ENCODE measurements around the gene ZC3HAV1. TPM values are rescaled to one million over a fixed set of nuclear protein-coding genes. Genes with fewer than 3 reads are reported as not detected.
"Not testable (repeated sequence)": the region's sequence is repeated elsewhere in the genome, so short reads cannot be mapped to it uniquely, and the experiment has no call there.

ZC3HAV1 gene
- total RNA-seq, 2 experiments from 2014 or later: 117 to 118 TPM

DNA sequence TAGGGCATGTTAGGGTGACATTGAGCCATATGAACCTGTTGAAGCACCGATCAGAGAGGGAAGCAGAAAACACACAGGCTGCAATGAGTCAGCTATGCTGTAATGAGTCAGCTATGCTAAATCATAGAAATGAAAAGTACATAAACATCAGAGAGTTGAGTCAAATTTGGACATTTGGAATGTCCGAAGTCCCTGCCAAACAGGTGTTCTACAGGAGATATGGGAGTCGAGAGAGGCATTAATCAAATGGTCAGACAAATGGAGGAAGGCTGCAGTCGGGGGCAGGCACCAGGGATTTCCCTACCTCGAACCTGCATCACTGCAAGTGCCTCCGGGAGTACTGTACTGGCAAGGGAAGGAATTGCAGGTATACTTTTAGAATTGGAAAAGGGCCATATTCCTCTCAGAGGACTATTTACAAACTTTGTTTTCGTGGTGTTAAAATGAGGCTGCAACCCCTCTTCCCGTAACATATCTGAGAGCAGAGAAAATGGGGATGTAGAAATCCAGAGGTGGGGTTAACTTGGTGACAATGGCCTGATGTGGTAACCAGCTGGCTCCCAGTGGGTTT is 8.8 kb upstream of the ZC3HAV1 start:
- Mint-ChIP-seq H3K27ac (peak overlapping the region; percentile 70), H3K9me3 (no peaks in the 10 kb centered on the region), H3K4me3 (peak overlapping the region; percentile 15), H3K36me3 (no peaks in the 10 kb centered on the region), H3K27me3 (no peaks in the 10 kb centered on the region), H3K4me1 (peaks cover 30% of the 10 kb centered on the region)
- no peak for DNase-seq

DNA sequence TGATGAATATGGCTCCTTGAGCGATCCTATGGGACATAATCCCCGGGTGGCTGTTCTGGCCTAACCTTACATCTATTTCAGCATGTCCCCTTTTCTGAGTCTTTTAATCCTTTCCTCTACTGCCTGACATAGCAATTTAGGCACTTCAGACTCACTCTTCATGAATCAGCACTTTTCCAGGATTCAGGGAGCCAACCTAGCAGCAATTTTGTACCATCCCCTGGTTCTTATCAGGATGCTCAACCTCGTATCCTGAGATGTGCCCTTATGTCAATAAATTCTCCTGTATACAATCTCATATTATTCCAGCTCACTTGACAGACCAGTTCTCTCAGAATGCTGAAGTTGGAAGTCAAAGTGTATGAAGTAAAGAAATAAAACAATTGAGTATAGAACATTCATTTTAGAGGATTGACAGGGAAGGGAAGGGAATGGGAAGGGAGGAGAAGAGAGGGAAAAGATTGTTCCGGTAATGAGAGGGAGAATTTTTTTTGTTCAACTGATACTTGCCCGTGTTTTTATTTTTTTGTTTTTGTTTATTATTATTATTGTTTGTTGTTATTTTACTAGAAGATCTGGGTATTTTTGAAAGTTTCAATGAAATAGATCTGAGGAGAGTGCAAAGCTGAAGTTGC is 8.2 kb upstream of the ZC3HAV1 start:
- no peaks in the 10 kb centered on the region for H3K9me3 Mint-ChIP-seq
- H3K27ac Mint-ChIP-seq: peak overlapping the region; percentile 70
- no peak overlapping the region for H3K4me3 Mint-ChIP-seq
- H3K36me3 Mint-ChIP-seq: no peaks in the 10 kb centered on the region
- H3K27me3 Mint-ChIP-seq: no peaks in the 10 kb centered on the region
- H3K4me1 Mint-ChIP-seq: peaks cover 33% of the 10 kb centered on the region
- no peak for DNase-seq

DNA sequence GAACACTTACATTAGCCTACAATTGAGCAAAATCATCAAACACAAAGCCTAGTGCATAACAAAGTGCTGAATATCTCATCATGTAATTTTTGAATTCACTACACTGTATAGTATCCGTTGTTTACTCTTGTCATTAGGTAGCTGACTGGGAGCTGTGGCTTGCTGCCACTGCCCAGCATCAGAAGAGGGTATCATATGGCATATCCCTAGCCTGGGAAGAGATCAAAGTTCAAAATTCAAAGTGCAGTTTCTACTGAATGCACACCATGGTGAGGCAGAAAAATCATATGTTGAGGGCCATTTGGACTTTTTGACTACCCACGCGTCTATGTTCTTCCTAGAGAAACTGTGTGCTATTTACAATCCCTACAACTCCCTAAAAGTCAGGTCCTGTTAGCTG is 7.5 kb upstream of the ZC3HAV1 start:
- H3K36me3 Mint-ChIP-seq: peaks cover 4% of the 10 kb centered on the region
- DNase-seq: no peak
- no peak overlapping the region for H3K4me3 Mint-ChIP-seq
- H3K9me3 Mint-ChIP-seq: peaks cover under 1% of the 10 kb centered on the region
- H3K27me3 Mint-ChIP-seq: no peaks in the 10 kb centered on the region
- peaks cover 37% of the 10 kb centered on the region for H3K4me1 Mint-ChIP-seq
- no peak overlapping the region for H3K27ac Mint-ChIP-seq

DNA sequence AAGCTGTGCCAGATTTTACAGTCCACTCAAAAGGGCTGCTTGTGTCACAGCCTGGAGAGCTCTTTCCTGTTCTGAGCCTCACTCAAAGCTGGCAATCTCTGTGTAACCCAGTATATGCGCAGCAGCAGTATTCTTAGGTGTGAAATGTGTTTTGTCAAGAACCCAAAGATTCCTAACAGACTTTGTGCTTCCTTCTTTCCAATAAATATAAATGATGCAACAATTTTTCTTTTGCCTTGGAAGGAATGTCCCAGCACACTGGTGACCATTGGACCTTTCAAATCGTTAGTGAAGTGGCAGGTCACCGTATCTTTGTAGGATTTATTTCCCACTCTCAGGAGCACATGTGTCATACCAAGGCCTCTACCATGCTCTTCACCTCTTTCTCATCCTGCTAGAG is 5.6 kb upstream of the ZC3HAV1 start:
- Mint-ChIP-seq H3K27ac (no peak overlapping the region), H3K27me3 (no peaks in the 10 kb centered on the region), H3K9me3 (peaks cover 5% of the 10 kb centered on the region), H3K4me1 (peaks cover 53% of the 10 kb centered on the region), H3K36me3 (peaks cover 11% of the 10 kb centered on the region), H3K4me3 (no peak overlapping the region)
- DNase-seq: no peak

DNA sequence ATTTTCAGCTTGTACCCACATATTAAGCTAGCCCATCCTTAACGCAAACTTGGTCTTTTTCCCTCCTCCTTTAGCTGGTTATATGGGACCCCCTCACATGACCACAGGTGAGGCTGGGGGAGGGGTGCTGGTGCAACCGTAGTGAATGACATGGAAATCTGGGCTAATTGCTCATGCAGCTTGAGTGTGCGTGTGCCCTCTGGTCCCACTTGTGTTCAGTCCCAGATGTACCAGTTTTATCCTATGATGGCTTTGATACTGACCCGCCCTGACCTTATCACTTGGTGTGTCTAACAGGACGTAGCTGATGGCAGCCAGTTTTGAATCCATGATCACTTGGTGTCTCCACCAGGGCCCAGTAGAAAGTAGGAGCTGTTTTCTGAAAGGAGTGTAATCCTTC is 5.1 kb upstream of the ZC3HAV1 start:
- H3K27ac Mint-ChIP-seq: no peak overlapping the region
- H3K36me3 Mint-ChIP-seq: peaks cover 11% of the 10 kb centered on the region
- H3K9me3 Mint-ChIP-seq: peaks cover 5% of the 10 kb centered on the region
- DNase-seq: no peak
- H3K27me3 Mint-ChIP-seq: no peaks in the 10 kb centered on the region
- no peak overlapping the region for H3K4me3 Mint-ChIP-seq
- peaks cover 57% of the 10 kb centered on the region for H3K4me1 Mint-ChIP-seq

GRCh38 chr7:139114018-139114417 is 4.5 kb upstream of the ZC3HAV1 start:
- peaks cover 51% of the 10 kb centered on the region for H3K4me1 Mint-ChIP-seq
- no peak overlapping the region for H3K4me3 Mint-ChIP-seq
- peaks cover 5% of the 10 kb centered on the region for H3K9me3 Mint-ChIP-seq
- no peak overlapping the region for H3K27ac Mint-ChIP-seq
- H3K27me3 Mint-ChIP-seq: no peaks in the 10 kb centered on the region
- no peak for DNase-seq
- H3K36me3 Mint-ChIP-seq: peaks cover 17% of the 10 kb centered on the region

- no peak for DNase-seq
- peaks cover 40% of the 10 kb centered on the region for H3K4me1 Mint-ChIP-seq
- H3K27ac Mint-ChIP-seq: peak overlapping the region; percentile 25
- peaks cover 5% of the 10 kb centered on the region for H3K9me3 Mint-ChIP-seq
- no peak overlapping the region for H3K4me3 Mint-ChIP-seq
- H3K36me3 Mint-ChIP-seq: peaks cover 23% of the 10 kb centered on the region
- H3K27me3 Mint-ChIP-seq: no peaks in the 10 kb centered on the region
These were observed 3.3 kb upstream of the ZC3HAV1 start for GRCh38 chr7:139112741-139113250.

DNA sequence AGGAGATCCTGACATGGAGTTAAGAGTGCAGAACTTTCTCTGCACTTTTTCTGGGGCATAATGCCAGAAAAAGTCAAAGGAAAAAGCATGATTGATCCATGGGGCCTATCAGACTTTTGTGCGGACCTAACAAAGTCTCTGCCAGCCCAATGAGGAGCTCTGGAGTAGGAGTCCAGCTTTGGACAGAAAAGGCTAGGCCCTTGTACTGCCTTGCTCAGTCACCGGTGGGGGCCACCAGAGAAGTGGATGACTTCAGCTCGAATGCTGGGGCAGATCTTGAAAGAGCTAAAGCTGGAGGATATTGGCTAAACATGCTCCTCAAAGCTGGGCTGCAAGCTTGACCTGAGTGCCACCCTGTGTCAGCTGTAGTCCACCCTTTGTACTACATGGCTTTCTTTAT is 2.8 kb upstream of the ZC3HAV1 start:
- peak overlapping the region; percentile 95 for H3K27ac Mint-ChIP-seq
- peaks cover 35% of the 10 kb centered on the region for H3K4me1 Mint-ChIP-seq
- H3K9me3 Mint-ChIP-seq: peaks cover 5% of the 10 kb centered on the region
- H3K27me3 Mint-ChIP-seq: no peaks in the 10 kb centered on the region
- peaks cover 28% of the 10 kb centered on the region for H3K36me3 Mint-ChIP-seq
- DNase-seq: no peak
- no peak overlapping the region for H3K4me3 Mint-ChIP-seq

GRCh38 chr7:139111811-139112301 is 2.3 kb upstream of the ZC3HAV1 start:
- no peak overlapping the region for H3K4me3 Mint-ChIP-seq
- DNase-seq: no peak
- peaks cover 5% of the 10 kb centered on the region for H3K9me3 Mint-ChIP-seq
- H3K27me3 Mint-ChIP-seq: no peaks in the 10 kb centered on the region
- H3K36me3 Mint-ChIP-seq: peaks cover 32% of the 10 kb centered on the region
- H3K4me1 Mint-ChIP-seq: peaks cover 32% of the 10 kb centered on the region
- peak overlapping the region; percentile 95 for H3K27ac Mint-ChIP-seq

DNA sequence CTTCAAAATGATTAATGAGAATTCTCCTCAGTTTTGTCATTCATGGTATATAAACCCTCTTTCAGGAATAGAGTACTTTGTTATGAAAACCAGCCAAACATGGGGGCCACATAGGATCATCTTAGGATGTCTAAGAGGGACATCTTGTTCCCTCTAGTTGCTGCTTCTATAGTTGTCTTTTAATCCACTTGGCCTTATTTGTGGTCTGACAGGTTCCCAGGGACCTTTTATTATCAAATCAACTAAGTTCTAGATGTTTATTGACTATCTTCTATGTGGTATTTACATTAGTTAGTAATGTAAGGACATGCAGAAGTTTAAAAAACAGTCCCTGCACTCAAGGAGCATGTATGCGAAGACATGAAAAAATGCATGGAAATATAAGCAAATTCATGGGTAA is 1.6 kb upstream of the ZC3HAV1 start:
- Mint-ChIP-seq H3K4me1 (peaks cover 31% of the 10 kb centered on the region), H3K27ac (peak overlapping the region; percentile 95), H3K27me3 (no peaks in the 10 kb centered on the region), H3K9me3 (peaks cover 5% of the 10 kb centered on the region), H3K4me3 (no peak overlapping the region), H3K36me3 (peaks cover 37% of the 10 kb centered on the region)
- no peak for DNase-seq

DNA sequence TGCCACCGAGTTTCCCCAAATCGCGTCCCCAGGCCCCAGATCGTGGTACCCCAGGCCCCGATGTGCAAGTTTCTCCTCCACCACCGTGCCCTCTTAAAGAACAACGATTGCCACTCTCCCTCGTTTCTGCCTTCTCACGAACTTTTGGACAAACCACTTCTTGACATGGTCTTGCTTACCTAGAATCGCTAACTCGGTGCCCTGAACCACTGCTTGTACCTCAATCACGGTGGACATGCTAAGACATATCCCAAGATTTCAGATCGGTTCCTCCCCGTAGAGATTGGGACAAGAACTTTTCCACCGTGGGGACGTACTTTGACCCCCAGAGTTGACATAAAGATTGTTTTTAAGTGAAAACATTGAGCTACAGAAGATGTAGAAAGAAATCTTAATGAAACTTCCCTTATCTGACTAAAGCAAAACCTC is 477 bp upstream of the ZC3HAV1 start:
- Mint-ChIP-seq H3K9me3 (peaks cover 5% of the 10 kb centered on the region), H3K4me3 (peak overlapping the region; percentile 100), H3K27me3 (no peaks in the 10 kb centered on the region), H3K36me3 (peaks cover 44% of the 10 kb centered on the region), H3K4me1 (peaks cover 34% of the 10 kb centered on the region), H3K27ac (peak overlapping the region; percentile 95)
- no peak for DNase-seq

GRCh38 chr7:139108266-139109187 is 993 bp downstream of the ZC3HAV1 start:
- peaks cover 59% of the 10 kb centered on the region for H3K36me3 Mint-ChIP-seq
- DNase-seq: no peak
- peak overlapping the region; percentile 100 for H3K4me3 Mint-ChIP-seq
- peaks cover 41% of the 10 kb centered on the region for H3K4me1 Mint-ChIP-seq
- no peaks in the 10 kb centered on the region for H3K27me3 Mint-ChIP-seq
- peak overlapping the region; percentile 95 for H3K27ac Mint-ChIP-seq
- peaks cover 5% of the 10 kb centered on the region for H3K9me3 Mint-ChIP-seq

- DNase-seq: no peak
- peak overlapping the region; percentile 95 for H3K27ac Mint-ChIP-seq
- H3K36me3 Mint-ChIP-seq: peaks cover 64% of the 10 kb centered on the region
- H3K9me3 Mint-ChIP-seq: peaks cover 3% of the 10 kb centered on the region
- peak overlapping the region; percentile 100 for H3K4me3 Mint-ChIP-seq
- H3K4me1 Mint-ChIP-seq: peaks cover 44% of the 10 kb centered on the region
- no peaks in the 10 kb centered on the region for H3K27me3 Mint-ChIP-seq
These were observed 2.6 kb downstream of the ZC3HAV1 start for GRCh38 chr7:139106959-139107358.

DNA sequence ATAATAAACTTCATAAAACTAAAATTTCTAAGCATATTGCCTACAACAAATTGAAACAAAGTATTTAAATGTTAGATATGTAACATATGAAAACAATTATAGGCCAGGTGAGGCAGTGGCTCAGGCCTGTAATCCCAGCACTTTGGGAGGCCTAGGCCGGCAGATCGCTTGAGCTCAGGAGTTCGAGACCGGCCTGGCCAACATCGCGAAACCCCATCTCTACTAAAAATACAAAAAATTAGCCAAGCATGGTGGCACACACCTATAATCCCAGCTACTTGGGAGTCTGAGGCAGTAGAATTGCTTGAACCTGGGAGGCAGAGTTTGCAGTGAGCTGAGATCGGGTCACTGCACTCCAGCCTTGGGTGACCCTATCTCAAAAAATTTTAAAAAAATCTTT is 3.3 kb downstream of the ZC3HAV1 start:
- DNase-seq, H3K27me3 Mint-ChIP-seq, H3K9me3 Mint-ChIP-seq: not testable (repeated sequence)
- Mint-ChIP-seq H3K4me3 (peak overlapping the region; percentile 93), H3K4me1 (peaks cover 39% of the 10 kb centered on the region), H3K36me3 (peaks cover 64% of the 10 kb centered on the region), H3K27ac (peak overlapping the region; percentile 91)

DNA sequence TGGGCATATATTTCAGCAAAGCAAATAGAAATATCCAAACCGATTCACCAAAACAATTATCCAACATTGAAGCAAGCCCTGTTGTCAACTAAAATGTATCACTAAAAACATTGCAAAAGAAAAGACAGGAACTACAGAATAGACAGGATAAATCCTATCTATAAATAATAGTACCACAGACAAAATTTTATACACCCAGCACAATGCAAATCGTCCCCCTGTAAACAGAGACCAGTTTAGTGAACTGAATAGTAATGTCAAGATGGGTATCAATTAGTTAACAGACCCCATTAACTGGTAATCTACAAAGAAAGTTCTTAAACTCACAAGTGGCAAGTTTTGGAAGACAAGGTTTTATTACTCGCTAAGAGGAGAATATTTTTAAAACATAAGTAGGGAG is 4.0 kb downstream of the ZC3HAV1 start:
- Mint-ChIP-seq H3K9me3 (peaks cover 1% of the 10 kb centered on the region), H3K27me3 (no peaks in the 10 kb centered on the region), H3K4me3 (peak overlapping the region; percentile 82), H3K4me1 (peaks cover 40% of the 10 kb centered on the region), H3K36me3 (peaks cover 72% of the 10 kb centered on the region), H3K27ac (peak overlapping the region; percentile 82)
- no peak for DNase-seq
